IMR-90 (cell line): Measurements from ENCODE around the gene CXXC4. TPM values are rescaled to one million over a fixed set of nuclear protein-coding genes. Genes with fewer than 3 reads are reported as not detected.

Source experiments
- ATAC-seq: fragments of 200-7000 bp; cut with Tn5 transposase; 2 replicates; pipeline ENCODE4 v1.9.1; 2020; ENCODE audit warnings: low read depth, mild to moderate bottlenecking, moderate library complexity
- BruUV-seq: library from RNA; stranded (reverse); fragments of 400-500 nt; replicated peaks from 2 replicates; lab custom pipeline; 2021; lab: Mats Ljungman, UMichigan
- CTCF ChIA-PET: fragments of 300-600 bp; formaldehyde crosslinking; extraction: SDS; loops from one replicate; lab custom pipeline; 2021; ENCODE audit warnings: antibody characterized with exemption; lab: Yijun Ruan, JAX
- POLR2A ChIA-PET: fragments of 300-600 bp; sonication (Branson Sonifier 250); formaldehyde crosslinking; loops from one replicate; lab custom pipeline; 2022; ENCODE audit warnings: antibody characterized with exemption; ENCODE audit not compliant: unreplicated experiment; lab: Charles Lee
- DNase-seq: peaks from one replicate; pipeline ENCODE4 v3.0.0; 2013
- H2AFZ ChIP-seq: replicated peaks from 2 replicates; pipeline ENCODE3; 2013; ENCODE audit warnings: low read length, mild to moderate bottlenecking; ENCODE audit not compliant: poor library complexity
- H2AK5ac ChIP-seq: 2 replicates; pipeline ENCODE4 v1.6.1; 2013; ENCODE audit warnings: low read depth, low read length, inconsistent platforms
- H2AK9ac ChIP-seq: replicated peaks from 2 replicates; pipeline ENCODE3; 2013; ENCODE audit warnings: mild to moderate bottlenecking, low read depth, low read length, moderate library complexity; ENCODE audit not compliant: poor library complexity
- H2BK120ac ChIP-seq: 2 replicates; pipeline ENCODE4 v1.6.1; 2013; ENCODE audit warnings: low read depth, low read length, inconsistent platforms
- H2BK15ac ChIP-seq: 3 replicates; pipeline ENCODE4 v1.6.1; 2013; ENCODE audit warnings: low read depth, low read length, inconsistent platforms
- H2BK20ac ChIP-seq: 2 replicates; pipeline ENCODE4 v1.6.1; 2013; ENCODE audit warnings: low read depth, mild to moderate bottlenecking, inconsistent platforms, low read length, moderate library complexity
- H2BK5ac ChIP-seq: 2 replicates; pipeline ENCODE4 v1.6.1; 2013; ENCODE audit warnings: mild to moderate bottlenecking, low read depth, low read length, inconsistent platforms; ENCODE audit not compliant: poor library complexity, severe bottlenecking
- H3K14ac ChIP-seq: replicated peaks from 2 replicates; pipeline ENCODE4 v1.6.1; 2013; ENCODE audit warnings: low read depth, low read length, inconsistent platforms
- H3K18ac ChIP-seq: 2 replicates; pipeline ENCODE4 v1.6.1; 2013; ENCODE audit warnings: low read depth, low read length, control low read depth
- H3K23ac ChIP-seq: 2 replicates; pipeline ENCODE4 v1.6.1; 2013; ENCODE audit warnings: low read depth, low read length, inconsistent platforms
- H3K27ac ChIP-seq: 2 replicates; pipeline ENCODE4 v1.5.1; 2013; ENCODE audit warnings: mild to moderate bottlenecking, control low read depth, low read length; ENCODE audit not compliant: insufficient read depth
- H3K27me3 ChIP-seq: 2 replicates; pipeline ENCODE4 v1.6.1; 2013; ENCODE audit warnings: low read length; ENCODE audit not compliant: control insufficient read depth, insufficient read depth
- H3K36me3 ChIP-seq: 2 replicates; pipeline ENCODE4 v1.6.1; 2013; ENCODE audit warnings: low read length, mixed read lengths; ENCODE audit not compliant: control insufficient read depth, insufficient read depth
- H3K4ac ChIP-seq: 2 replicates; pipeline ENCODE4 v1.6.1; 2013; ENCODE audit warnings: low read depth, low read length, inconsistent platforms
- H3K4me1 ChIP-seq: 2 replicates; pipeline ENCODE4 v1.6.1; 2013; ENCODE audit warnings: low read length, mixed read lengths; ENCODE audit not compliant: control insufficient read depth, insufficient read depth
- H3K4me2 ChIP-seq: 2 replicates; pipeline ENCODE4 v1.6.1; 2013; ENCODE audit warnings: low read depth, mild to moderate bottlenecking, control low read depth, low read length, moderate library complexity
- H3K4me3 ChIP-seq: 2 replicates; pipeline ENCODE4 v1.5.1; 2013; ENCODE audit warnings: low read depth, mild to moderate bottlenecking, control low read depth, low read length, moderate library complexity; ENCODE audit not compliant: insufficient read depth
- H3K56ac ChIP-seq: 2 replicates; pipeline ENCODE4 v1.6.1; 2013; ENCODE audit warnings: low read length, inconsistent platforms; ENCODE audit not compliant: insufficient read depth; ENCODE audit errors: extremely low read depth
- H3K79me1 ChIP-seq, 2 experiments: 2 replicates each; pipeline ENCODE4 v1.6.1; 2013; ENCODE audit warnings: low read length in 2 of 2, inconsistent platforms in 1 of 2, low read depth in 1 of 2
- H3K9ac ChIP-seq: 2 replicates; pipeline ENCODE4 v1.6.1; 2013; ENCODE audit warnings: low read depth, low read length, control low read depth
- H3K9me1 ChIP-seq: 2 replicates; pipeline ENCODE4 v1.6.1; 2013; ENCODE audit warnings: low read length, inconsistent platforms; ENCODE audit not compliant: insufficient read depth
- H3K9me3 ChIP-seq: 2 replicates; pipeline ENCODE4 v1.6.1; 2013; ENCODE audit warnings: low read length; ENCODE audit not compliant: control insufficient read depth, insufficient read depth
- H4K20me1 ChIP-seq: 2 replicates; pipeline ENCODE4 v1.6.1; 2013; ENCODE audit warnings: low read length, inconsistent platforms; ENCODE audit not compliant: insufficient read depth
- H4K5ac ChIP-seq: 2 replicates; pipeline ENCODE4 v1.6.1; 2013; ENCODE audit warnings: mild to moderate bottlenecking, low read depth, low read length, control low read depth
- H4K8ac ChIP-seq, 2 experiments: 2 replicates each; pipeline ENCODE4 v1.6.1; 2013; ENCODE audit warnings: low read depth in 2 of 2, low read length in 2 of 2, control low read depth in 1 of 2, inconsistent platforms in 1 of 2
- H4K91ac ChIP-seq: 2 replicates; pipeline ENCODE4 v1.6.1; 2013; ENCODE audit warnings: low read depth, low read length, inconsistent platforms; ENCODE audit not compliant: insufficient read depth
- MAZ ChIP-seq: IDR thresholded peaks from 2 replicates; pipeline ENCODE4 v1.6.1; 2012; ENCODE audit warnings: low read depth, mild to moderate bottlenecking, low read length, improper control_type of control experiment, moderate library complexity, borderline replicate concordance
- MXI1 ChIP-seq: IDR thresholded peaks from 2 replicates; pipeline ENCODE4 v1.6.1; 2012; ENCODE audit warnings: low read depth, mild to moderate bottlenecking, low read length, moderate library complexity, borderline replicate concordance
- POLR2A ChIP-seq: IDR thresholded peaks from 2 replicates; pipeline ENCODE4 v1.6.1; 2012; ENCODE audit warnings: mild to moderate bottlenecking, low read depth, low read length
- USF2 ChIP-seq: fragments of 150-350 bp; IDR thresholded peaks from 2 replicates; pipeline ENCODE4 v1.6.1; 2017; ENCODE audit warnings: mild to moderate bottlenecking, antibody characterized with exemption, low read length, low read depth
- WGBS, 2 experiments: methylation state at CpG; one replicate each; pipeline versions ENCODE4 v1.1.5 to v1.1.7; 2013; ENCODE audit warnings: missing lambda C conversion rate in 2 of 2; ENCODE audit not compliant: insufficient read length in 1 of 2; ENCODE audit errors: extremely low coverage in 2 of 2; 5-methylcytosine and 5-hydroxymethylcytosine counted together
- dilution Hi-C: fragments of 300-500 bp; cut with HindIII; formaldehyde crosslinking; loops from one replicate; pipeline ENCODE4 v1.14.3; 2018; ENCODE audit warnings: low sequenced_read_pairs; ENCODE audit not compliant: unreplicated experiment
- in situ Hi-C: fragments of 300-500 bp; cut with MboI; formaldehyde crosslinking; loops from 3 replicates; pipeline ENCODE4 v1.14.3; 2019; ENCODE audit warnings: low sequenced_read_pairs, inconsistent platforms, mixed read lengths
- intact Hi-C: fragments of 100-400 bp; cut with micrococcal nuclease; formaldehyde crosslinking; loops from 2 replicates; pipeline ENCODE4 v1.10.0; 2022
- polyA plus RNA-seq, 3 experiments: library from polyadenylated mRNA; depleted of rRNA; stranded (reverse); fragments of >200 nt; gene quantifications; 2 replicates each; pipeline ENCODE4 v1.2.3, GENCODE V29; 2012; ENCODE audit warnings: low replicate concordance in 1 of 3
- total RNA-seq: library from RNA; depleted of rRNA; stranded (reverse); fragments of >200 nt; gene quantifications from 2 replicates; pipeline ENCODE4 v1.2.3, GENCODE V29; 2012

CXXC4 gene
- total and polyA plus RNA-seq, 2 of the 4 experiments (the other 2 are of a cell fraction), result not detected

GRCh38 chr4:104425948-104426347 is 68.7 kb downstream of the CXXC4 start:
- no peak overlapping the region for H3K27ac ChIP-seq
- no peaks in the 10 kb centered on the region for H3K9me1 ChIP-seq
- no peaks in the 10 kb centered on the region for H3K79me1 ChIP-seq
- H3K14ac ChIP-seq, result no peak overlapping the region
- H3K4me1 ChIP-seq, result no peaks in the 10 kb centered on the region
- H3K9me3 ChIP-seq, result no peaks in the 10 kb centered on the region
- H2AFZ ChIP-seq, result no peak overlapping the region
- in situ Hi-C loops, result no loop called here
- TF ChIP-seq POLR2A (no peak), MAZ (no peak), MXI1 (no peak), USF2 (no peak)
- intact Hi-C loops, result no loop called here
- H3K23ac ChIP-seq, result no peak overlapping the region
- H4K5ac ChIP-seq, result no peak overlapping the region
- dilution Hi-C loops, result no loop called here
- no peak overlapping the region for H2BK120ac ChIP-seq
- H4K20me1 ChIP-seq, result no peaks in the 10 kb centered on the region
- H2BK5ac ChIP-seq, result no peak overlapping the region
- ATAC-seq, result no peak
- BruUV-seq, result no TSS peak
- H3K4me3 ChIP-seq, result no peak overlapping the region
- no peaks in the 10 kb centered on the region for H3K36me3 ChIP-seq
- no peak overlapping the region for H2AK5ac ChIP-seq
- H4K91ac ChIP-seq, result no peak overlapping the region
- no peak overlapping the region for H4K8ac ChIP-seq
- no peak overlapping the region for H3K9ac ChIP-seq
- H2BK20ac ChIP-seq, result no peak overlapping the region
- H3K27me3 ChIP-seq, result no peaks in the 10 kb centered on the region
- WGBS, 2 experiments, result no CpG with 5 or more reads among the region's 2 CpGs
- H2BK15ac ChIP-seq, result no peak overlapping the region
- no peak for DNase-seq
- CTCF ChIA-PET, result no interaction called here
- no peak overlapping the region for H3K56ac ChIP-seq
- no peak overlapping the region for H3K4ac ChIP-seq
- H2AK9ac ChIP-seq, result no peak overlapping the region
- H3K18ac ChIP-seq, result no peak overlapping the region
- H3K4me2 ChIP-seq, result no peak overlapping the region
- POLR2A ChIA-PET, result no interaction called here
